GM23338 (cell line): ENCODE results near the gene PIANP. TPM values are rescaled to one million over a fixed set of nuclear protein-coding genes. Genes with fewer than 3 reads are reported as not detected.
A peak's percentile ranks its signal among the peaks of the same experiment; 100 is the strongest.

Experiments
- ATAC-seq: fragments of 200-7000 bp; cut with Tn5 transposase; 3 replicates; pipeline ENCODE4 v1.9.1; 2020
- DNase-seq: peaks from one replicate; pipeline ENCODE4 v3.0.0-alpha.2; 2015; ENCODE audit warnings: low spot score
- H2AFZ ChIP-seq: fragments of 200-600 bp; sonication (generic); 2 replicates; pipeline ENCODE4 v1.8.0; 2016; ENCODE audit warnings: antibody characterized with exemption, mild to moderate bottlenecking, moderate library complexity
- H3F3A ChIP-seq: fragments of 200-600 bp; sonication (generic); replicated peaks from 2 replicates; pipeline ENCODE4 v1.8.0; 2017; ENCODE audit warnings: antibody characterized with exemption, mixed run types, low read depth
- H3K27ac ChIP-seq: fragments of 200-600 bp; sonication (generic); 2 replicates; pipeline ENCODE4 v1.6.1; 2016; ENCODE audit warnings: low read depth
- H3K27me3 ChIP-seq: fragments of 200-600 bp; sonication (generic); 2 replicates; pipeline ENCODE4 v1.8.0; 2016; ENCODE audit warnings: mild to moderate bottlenecking, mixed run types, moderate library complexity; ENCODE audit not compliant: insufficient read depth
- H3K36me3 ChIP-seq: fragments of 200-600 bp; sonication (generic); 2 replicates; pipeline ENCODE4 v1.8.0; 2016; ENCODE audit warnings: mild to moderate bottlenecking; ENCODE audit not compliant: insufficient read depth
- H3K4me1 ChIP-seq: fragments of 200-600 bp; sonication (generic); 2 replicates; pipeline ENCODE4 v1.8.0; 2016; ENCODE audit warnings: mild to moderate bottlenecking, moderate library complexity; ENCODE audit not compliant: insufficient read depth
- H3K4me2 ChIP-seq: fragments of 200-600 bp; sonication (generic); 2 replicates; pipeline ENCODE4 v1.7.1; 2017; ENCODE audit warnings: mixed run types
- H3K4me3 ChIP-seq: fragments of 200-600 bp; sonication (generic); 2 replicates; pipeline ENCODE4 v1.6.1; 2016; ENCODE audit warnings: mixed run types
- H3K79me2 ChIP-seq: fragments of 200-600 bp; sonication (generic); replicated peaks from 2 replicates; pipeline ENCODE4 v1.8.0; 2017; ENCODE audit warnings: mild to moderate bottlenecking; ENCODE audit not compliant: insufficient read depth
- H3K9me2 ChIP-seq: fragments of 200-600 bp; sonication (generic); 2 replicates; pipeline ENCODE4 v1.8.0; 2017; ENCODE audit not compliant: insufficient read depth
- H4K20me1 ChIP-seq: fragments of 200-600 bp; sonication (generic); replicated peaks from 2 replicates; pipeline ENCODE4 v1.8.0; 2017; ENCODE audit warnings: mild to moderate bottlenecking; ENCODE audit not compliant: insufficient read depth
- H3K27ac Mint-ChIP-seq: 2 replicates; pipeline ENCODE4 v1.8.0; 2020; ENCODE audit warnings: inconsistent platforms, mild to moderate bottlenecking, moderate library complexity, mixed read lengths
- H3K27me3 Mint-ChIP-seq: 3 replicates; pipeline ENCODE4 v1.8.0; 2022; ENCODE audit warnings: low read depth, mild to moderate bottlenecking, moderate library complexity, mixed read lengths, inconsistent platforms; ENCODE audit not compliant: insufficient read depth, poor library complexity
- H3K36me3 Mint-ChIP-seq: 3 replicates; pipeline ENCODE4 v1.8.0; 2021; ENCODE audit warnings: low read depth, mild to moderate bottlenecking, inconsistent platforms, moderate library complexity, mixed read lengths
- H3K4me1 Mint-ChIP-seq: 3 replicates; pipeline ENCODE4 v1.8.0; 2020; ENCODE audit warnings: mild to moderate bottlenecking, inconsistent platforms, mixed read lengths
- H3K4me3 Mint-ChIP-seq: 3 replicates; pipeline ENCODE4 v1.8.0; 2021; ENCODE audit warnings: moderate library complexity, mild to moderate bottlenecking, inconsistent platforms, mixed read lengths
- H3K9me3 Mint-ChIP-seq: 3 replicates; pipeline ENCODE4 v1.8.0; 2020; ENCODE audit warnings: moderate library complexity, mild to moderate bottlenecking, inconsistent platforms, mixed read lengths
- CREB1 ChIP-seq: fragments of 250-450 bp; sonication (Bioruptor Pico); IDR thresholded peaks from 2 replicates; pipeline ENCODE4 v1.5.0; 2020; ENCODE audit warnings: low read depth, mild to moderate bottlenecking, moderate library complexity
- EZH2 ChIP-seq: fragments of 200-600 bp; sonication (generic); IDR thresholded peaks from one replicate; pipeline ENCODE4 v1.8.0; 2017; ENCODE audit warnings: antibody characterized with exemption, mild to moderate bottlenecking, low read depth; ENCODE audit not compliant: unreplicated experiment
- STAT1 ChIP-seq: IDR thresholded peaks from one replicate; pipeline ENCODE4 v1.6.1; 2016; ENCODE audit warnings: antibody characterized with exemption; ENCODE audit not compliant: unreplicated experiment
- ZNF114 ChIP-seq: fragments of 250-450 bp; sonication (Bioruptor Pico); IDR thresholded peaks from 2 replicates; pipeline ENCODE4 v1.5.0; 2020; ENCODE audit warnings: mild to moderate bottlenecking, moderate library complexity
- ZNF331 ChIP-seq: fragments of 250-450 bp; sonication (Bioruptor Pico); IDR thresholded peaks from 2 replicates; pipeline ENCODE4 v1.5.0; 2020; ENCODE audit warnings: low read depth, mild to moderate bottlenecking, moderate library complexity
- polyA plus RNA-seq: library from polyadenylated mRNA; unstranded; fragments of >200 nt; fragmentation: Nextera tagmentation; extraction: Ambion mirVana; gene quantifications from 2 replicates; pipeline ENCODE4 v1.2.1, GENCODE V29; 2016
- total RNA-seq: library from RNA; depleted of rRNA; stranded (reverse); fragments of >200 nt; shearing (Covaris generic); gene quantifications from 2 replicates; pipeline ENCODE4 v1.2.3, GENCODE V29; 2014
- TF ChIP-seq, protein P1 (sequence below): fragments of 250-450 bp; sonication (Bioruptor Pico); IDR thresholded peaks from 2 replicates; pipeline ENCODE4 v1.5.0; 2020; ENCODE audit warnings: mild to moderate bottlenecking, moderate library complexity
- TF ChIP-seq, protein P2 (sequence below): IDR thresholded peaks from 2 replicates; pipeline ENCODE4 v1.6.1; 2016; ENCODE audit warnings: antibody characterized with exemption
- TF ChIP-seq, protein P3 (sequence below), 2 experiments: fragments of 200-600 bp in 1 of 2; sonication (generic) in 1 of 2; conservative IDR thresholded peaks; 2 replicates each; pipeline versions ENCODE4 v1.5.1 to v1.6.1; 2016 to 2017; ENCODE audit warnings: antibody characterized with exemption in 2 of 2, low read depth in 2 of 2, mild to moderate bottlenecking in 2 of 2, moderate library complexity in 1 of 2

Gene PIANP
- total and polyA plus RNA-seq, 2 experiments from 2014 or later, result 2.2 to 6.4 TPM

DNA sequence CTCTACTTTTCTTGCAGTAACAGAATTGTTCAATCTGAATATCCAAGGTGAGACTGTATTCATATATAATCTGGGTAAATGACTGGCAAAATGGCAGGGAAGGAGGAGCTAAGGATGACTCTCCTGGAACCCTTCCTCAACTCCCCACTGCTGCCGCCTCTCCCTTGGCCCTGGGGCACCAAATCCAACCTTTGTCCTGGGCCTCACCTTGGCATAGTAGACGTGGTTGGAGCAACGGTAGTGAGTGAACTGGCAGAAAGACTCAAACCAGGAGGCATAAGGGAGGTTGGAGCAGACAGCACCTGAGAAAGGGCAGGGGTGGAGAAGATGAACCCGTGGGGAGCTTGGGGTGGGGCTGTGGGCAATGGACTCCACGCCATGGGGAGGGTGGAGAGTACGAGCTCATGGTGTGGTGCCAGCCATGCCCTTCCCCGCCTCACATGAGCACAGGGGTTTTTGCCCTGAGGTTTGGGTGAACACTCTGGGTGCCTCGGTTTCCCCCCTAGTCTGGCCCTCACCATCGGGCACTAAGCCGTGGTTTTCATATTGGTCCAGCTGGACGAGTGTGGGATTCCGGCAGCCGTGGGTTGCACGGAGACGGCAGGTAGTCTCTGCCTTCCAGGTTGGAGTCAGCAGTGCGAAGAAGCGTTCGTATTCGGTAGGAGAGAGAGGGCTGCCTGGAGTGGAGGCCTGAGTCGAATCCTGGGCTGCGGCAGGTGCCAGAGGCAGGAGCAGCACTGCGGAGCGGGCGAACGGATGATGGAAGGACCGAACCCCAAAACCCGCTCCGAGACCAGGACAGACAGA, 54.1 kb downstream of the PIANP start (continued):
- TF ChIP-seq, protein P1, sequence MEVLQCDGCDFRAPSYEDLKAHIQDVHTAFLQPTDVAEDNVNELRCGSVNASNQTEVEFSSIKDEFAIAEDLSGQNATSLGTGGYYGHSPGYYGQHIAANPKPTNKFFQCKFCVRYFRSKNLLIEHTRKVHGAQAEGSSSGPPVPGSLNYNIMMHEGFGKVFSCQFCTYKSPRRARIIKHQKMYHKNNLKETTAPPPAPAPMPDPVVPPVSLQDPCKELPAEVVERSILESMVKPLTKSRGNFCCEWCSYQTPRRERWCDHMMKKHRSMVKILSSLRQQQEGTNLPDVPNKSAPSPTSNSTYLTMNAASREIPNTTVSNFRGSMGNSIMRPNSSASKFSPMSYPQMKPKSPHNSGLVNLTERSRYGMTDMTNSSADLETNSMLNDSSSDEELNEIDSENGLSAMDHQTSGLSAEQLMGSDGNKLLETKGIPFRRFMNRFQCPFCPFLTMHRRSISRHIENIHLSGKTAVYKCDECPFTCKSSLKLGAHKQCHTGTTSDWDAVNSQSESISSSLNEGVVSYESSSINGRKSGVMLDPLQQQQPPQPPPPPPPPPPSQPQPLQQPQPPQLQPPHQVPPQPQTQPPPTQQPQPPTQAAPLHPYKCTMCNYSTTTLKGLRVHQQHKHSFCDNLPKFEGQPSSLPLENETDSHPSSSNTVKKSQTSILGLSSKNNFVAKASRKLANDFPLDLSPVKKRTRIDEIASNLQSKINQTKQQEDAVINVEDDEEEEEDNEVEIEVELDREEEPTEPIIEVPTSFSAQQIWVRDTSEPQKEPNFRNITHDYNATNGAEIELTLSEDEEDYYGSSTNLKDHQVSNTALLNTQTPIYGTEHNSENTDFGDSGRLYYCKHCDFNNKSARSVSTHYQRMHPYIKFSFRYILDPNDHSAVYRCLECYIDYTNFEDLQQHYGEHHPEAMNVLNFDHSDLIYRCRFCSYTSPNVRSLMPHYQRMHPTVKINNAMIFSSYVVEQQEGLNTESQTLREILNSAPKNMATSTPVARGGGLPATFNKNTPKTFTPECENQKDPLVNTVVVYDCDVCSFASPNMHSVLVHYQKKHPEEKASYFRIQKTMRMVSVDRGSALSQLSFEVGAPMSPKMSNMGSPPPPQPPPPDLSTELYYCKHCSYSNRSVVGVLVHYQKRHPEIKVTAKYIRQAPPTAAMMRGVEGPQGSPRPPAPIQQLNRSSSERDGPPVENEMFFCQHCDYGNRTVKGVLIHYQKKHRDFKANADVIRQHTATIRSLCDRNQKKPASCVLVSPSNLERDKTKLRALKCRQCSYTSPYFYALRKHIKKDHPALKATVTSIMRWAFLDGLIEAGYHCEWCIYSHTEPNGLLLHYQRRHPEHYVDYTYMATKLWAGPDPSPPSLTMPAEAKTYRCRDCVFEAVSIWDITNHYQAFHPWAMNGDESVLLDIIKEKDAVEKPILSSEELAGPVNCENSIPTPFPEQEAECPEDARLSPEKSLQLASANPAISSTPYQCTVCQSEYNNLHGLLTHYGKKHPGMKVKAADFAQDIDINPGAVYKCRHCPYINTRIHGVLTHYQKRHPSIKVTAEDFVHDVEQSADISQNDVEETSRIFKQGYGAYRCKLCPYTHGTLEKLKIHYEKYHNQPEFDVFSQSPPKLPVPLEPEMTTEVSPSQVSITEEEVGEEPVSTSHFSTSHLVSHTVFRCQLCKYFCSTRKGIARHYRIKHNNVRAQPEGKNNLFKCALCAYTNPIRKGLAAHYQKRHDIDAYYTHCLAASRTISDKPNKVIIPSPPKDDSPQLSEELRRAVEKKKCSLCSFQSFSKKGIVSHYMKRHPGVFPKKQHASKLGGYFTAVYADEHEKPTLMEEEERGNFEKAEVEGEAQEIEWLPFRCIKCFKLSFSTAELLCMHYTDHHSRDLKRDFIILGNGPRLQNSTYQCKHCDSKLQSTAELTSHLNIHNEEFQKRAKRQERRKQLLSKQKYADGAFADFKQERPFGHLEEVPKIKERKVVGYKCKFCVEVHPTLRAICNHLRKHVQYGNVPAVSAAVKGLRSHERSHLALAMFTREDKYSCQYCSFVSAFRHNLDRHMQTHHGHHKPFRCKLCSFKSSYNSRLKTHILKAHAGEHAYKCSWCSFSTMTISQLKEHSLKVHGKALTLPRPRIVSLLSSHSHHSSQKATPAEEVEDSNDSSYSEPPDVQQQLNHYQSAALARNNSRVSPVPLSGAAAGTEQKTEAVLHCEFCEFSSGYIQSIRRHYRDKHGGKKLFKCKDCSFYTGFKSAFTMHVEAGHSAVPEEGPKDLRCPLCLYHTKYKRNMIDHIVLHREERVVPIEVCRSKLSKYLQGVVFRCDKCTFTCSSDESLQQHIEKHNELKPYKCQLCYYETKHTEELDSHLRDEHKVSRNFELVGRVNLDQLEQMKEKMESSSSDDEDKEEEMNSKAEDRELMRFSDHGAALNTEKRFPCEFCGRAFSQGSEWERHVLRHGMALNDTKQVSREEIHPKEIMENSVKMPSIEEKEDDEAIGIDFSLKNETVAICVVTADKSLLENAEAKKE, result no peak
- TF ChIP-seq ZNF114 (CRISPR knock-in tag), result no peak
- TF ChIP-seq ZNF331 (CRISPR knock-in tag), result no peak
- no peak for TF ChIP-seq EZH2
- TF ChIP-seq CREB1 (CRISPR knock-in tag), result no peak
- TF ChIP-seq, protein P2, sequence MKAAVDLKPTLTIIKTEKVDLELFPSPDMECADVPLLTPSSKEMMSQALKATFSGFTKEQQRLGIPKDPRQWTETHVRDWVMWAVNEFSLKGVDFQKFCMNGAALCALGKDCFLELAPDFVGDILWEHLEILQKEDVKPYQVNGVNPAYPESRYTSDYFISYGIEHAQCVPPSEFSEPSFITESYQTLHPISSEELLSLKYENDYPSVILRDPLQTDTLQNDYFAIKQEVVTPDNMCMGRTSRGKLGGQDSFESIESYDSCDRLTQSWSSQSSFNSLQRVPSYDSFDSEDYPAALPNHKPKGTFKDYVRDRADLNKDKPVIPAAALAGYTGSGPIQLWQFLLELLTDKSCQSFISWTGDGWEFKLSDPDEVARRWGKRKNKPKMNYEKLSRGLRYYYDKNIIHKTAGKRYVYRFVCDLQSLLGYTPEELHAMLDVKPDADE, result no peak
- TF ChIP-seq STAT1, result no peak

DNA sequence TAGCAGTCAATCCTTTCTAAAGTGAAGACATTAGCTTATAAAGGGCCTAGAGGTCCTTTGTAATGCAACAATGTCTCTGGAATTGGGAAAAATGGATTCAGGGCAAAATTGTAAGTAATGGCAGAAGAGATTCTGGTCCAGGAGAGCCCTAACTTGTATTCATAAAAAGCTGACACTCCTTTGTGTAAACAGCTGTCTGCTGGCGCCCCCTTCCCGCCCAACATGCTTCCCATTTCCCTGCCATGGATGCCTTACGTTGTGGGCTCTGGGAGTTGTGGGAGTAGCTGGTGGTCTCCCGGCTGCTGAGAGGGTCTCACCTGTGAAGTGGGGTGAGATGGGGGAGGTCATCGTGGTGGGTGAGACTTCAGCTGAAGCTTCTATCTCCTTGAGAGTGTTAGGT, 55.7 kb downstream of the PIANP start:
- no peak overlapping the region for H3K27ac Mint-ChIP-seq
- Histone ChIP-seq H3K4me2 (no peak overlapping the region), H3F3A (peaks cover 9% of the 10 kb centered on the region; the same call in 1 of the 2 replicates), H3K27ac (no peak overlapping the region), H3K27me3 (peaks cover 27% of the 10 kb centered on the region), H3K36me3 (no peaks in the 10 kb centered on the region), H3K4me3 (no peak overlapping the region), H2AFZ (peak overlapping the region; percentile 70), H4K20me1 (no peaks in the 10 kb centered on the region), H3K9me2 (no peaks in the 10 kb centered on the region), H3K79me2 (no peaks in the 10 kb centered on the region), H3K4me1 (peaks cover 10% of the 10 kb centered on the region; the same call in 1 of the 2 replicates)
- H3K4me1 Mint-ChIP-seq, result peaks cover 9% of the 10 kb centered on the region
- DNase-seq, result peak; percentile 66
- H3K27me3 Mint-ChIP-seq, result peaks cover 6% of the 10 kb centered on the region
- H3K9me3 Mint-ChIP-seq, result no peaks in the 10 kb centered on the region
- peak; percentile 40 for ATAC-seq
- peaks cover 5% of the 10 kb centered on the region; the same call in 1 of the 3 replicates for H3K36me3 Mint-ChIP-seq
- TF ChIP-seq, protein P3, sequence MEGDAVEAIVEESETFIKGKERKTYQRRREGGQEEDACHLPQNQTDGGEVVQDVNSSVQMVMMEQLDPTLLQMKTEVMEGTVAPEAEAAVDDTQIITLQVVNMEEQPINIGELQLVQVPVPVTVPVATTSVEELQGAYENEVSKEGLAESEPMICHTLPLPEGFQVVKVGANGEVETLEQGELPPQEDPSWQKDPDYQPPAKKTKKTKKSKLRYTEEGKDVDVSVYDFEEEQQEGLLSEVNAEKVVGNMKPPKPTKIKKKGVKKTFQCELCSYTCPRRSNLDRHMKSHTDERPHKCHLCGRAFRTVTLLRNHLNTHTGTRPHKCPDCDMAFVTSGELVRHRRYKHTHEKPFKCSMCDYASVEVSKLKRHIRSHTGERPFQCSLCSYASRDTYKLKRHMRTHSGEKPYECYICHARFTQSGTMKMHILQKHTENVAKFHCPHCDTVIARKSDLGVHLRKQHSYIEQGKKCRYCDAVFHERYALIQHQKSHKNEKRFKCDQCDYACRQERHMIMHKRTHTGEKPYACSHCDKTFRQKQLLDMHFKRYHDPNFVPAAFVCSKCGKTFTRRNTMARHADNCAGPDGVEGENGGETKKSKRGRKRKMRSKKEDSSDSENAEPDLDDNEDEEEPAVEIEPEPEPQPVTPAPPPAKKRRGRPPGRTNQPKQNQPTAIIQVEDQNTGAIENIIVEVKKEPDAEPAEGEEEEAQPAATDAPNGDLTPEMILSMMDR (conservative IDR thresholded peaks at IDR 0.05; ENCODE audit: low read depth in 2 of 2), result peak; percentile 54 to 77
- TF ChIP-seq CREB1 (CRISPR knock-in tag), result no peak
- no peak overlapping the region for H3K4me3 Mint-ChIP-seq
